ENCODE measurements around the gene SLC17A3.

The SLC17A3 gene

DNA sequence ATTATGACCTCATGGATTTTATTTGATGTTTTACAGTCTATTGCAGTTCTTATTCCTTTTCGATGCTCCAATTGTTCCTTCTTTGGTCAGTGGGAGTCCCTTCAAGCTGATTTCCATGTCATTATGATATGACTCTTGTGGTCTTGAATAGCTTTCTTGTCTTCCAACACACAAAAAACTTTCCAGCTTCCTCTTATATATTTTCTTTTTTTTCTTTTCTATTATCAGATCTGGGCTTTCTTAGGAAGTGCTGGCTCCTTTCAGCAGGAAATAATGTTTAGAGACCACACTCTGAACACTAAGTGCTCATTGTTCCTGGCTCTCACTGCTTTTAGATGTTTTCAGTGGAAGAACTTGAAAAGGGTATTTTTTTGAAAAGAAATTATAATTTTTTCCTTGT, 39.1 kb downstream of the SLC17A3 start:
- no peak for DNase-seq (ENCODE audit: low spot score)
- TF ChIP-seq, protein P1, sequence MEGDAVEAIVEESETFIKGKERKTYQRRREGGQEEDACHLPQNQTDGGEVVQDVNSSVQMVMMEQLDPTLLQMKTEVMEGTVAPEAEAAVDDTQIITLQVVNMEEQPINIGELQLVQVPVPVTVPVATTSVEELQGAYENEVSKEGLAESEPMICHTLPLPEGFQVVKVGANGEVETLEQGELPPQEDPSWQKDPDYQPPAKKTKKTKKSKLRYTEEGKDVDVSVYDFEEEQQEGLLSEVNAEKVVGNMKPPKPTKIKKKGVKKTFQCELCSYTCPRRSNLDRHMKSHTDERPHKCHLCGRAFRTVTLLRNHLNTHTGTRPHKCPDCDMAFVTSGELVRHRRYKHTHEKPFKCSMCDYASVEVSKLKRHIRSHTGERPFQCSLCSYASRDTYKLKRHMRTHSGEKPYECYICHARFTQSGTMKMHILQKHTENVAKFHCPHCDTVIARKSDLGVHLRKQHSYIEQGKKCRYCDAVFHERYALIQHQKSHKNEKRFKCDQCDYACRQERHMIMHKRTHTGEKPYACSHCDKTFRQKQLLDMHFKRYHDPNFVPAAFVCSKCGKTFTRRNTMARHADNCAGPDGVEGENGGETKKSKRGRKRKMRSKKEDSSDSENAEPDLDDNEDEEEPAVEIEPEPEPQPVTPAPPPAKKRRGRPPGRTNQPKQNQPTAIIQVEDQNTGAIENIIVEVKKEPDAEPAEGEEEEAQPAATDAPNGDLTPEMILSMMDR (IDR thresholded peaks at IDR 0.05; ENCODE audit: extremely low read depth, missing control alignments) = no peak

DNA sequence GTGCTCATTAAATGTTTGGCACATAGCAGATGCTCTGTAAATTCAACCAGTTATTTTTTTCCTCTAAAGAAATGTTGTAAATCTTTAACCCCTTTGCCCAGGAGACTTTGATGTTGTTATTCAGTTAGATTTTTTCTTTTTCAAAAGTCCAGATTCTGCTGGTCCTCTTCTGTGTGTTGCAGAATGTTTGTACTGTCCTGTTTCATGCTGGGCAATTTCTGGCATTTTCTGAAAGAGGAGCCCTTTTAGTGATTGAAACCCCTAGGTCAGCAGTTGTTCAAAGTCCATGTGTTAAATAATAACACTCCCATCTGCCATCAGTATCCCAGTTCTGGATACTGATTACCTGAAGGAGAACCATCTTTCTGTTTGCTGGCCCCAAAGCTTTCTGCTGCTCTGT, 40.9 kb downstream of the SLC17A3 start:
- TF ChIP-seq, protein P1 (IDR thresholded peaks at IDR 0.05; ENCODE audit: extremely low read depth, missing control alignments) = no peak
- no peak for DNase-seq (ENCODE audit: low spot score)

DNA sequence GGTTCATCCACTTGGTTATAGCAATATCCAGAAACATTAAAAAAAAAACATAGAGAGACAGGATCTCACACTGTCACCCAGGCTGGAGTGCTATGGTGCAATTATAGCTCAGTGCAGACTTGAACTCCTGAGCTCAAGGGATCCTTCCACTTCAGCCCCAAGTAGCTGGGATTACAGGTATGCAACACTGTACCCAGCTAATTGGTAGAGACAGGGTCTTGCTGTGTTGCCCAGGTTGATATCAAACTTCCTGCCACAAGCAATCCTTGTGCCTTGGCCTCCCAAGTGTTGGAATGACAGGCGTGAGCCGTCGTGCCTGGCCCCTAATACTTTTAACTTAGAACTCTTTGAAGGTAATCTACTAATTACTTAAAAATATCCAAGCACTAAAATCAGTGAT, 41.4 kb downstream of the SLC17A3 start:
- TF ChIP-seq, protein P1 (IDR thresholded peaks at IDR 0.05; ENCODE audit: extremely low read depth, missing control alignments) = no peak
- no peak for DNase-seq (ENCODE audit: low spot score)

DNA sequence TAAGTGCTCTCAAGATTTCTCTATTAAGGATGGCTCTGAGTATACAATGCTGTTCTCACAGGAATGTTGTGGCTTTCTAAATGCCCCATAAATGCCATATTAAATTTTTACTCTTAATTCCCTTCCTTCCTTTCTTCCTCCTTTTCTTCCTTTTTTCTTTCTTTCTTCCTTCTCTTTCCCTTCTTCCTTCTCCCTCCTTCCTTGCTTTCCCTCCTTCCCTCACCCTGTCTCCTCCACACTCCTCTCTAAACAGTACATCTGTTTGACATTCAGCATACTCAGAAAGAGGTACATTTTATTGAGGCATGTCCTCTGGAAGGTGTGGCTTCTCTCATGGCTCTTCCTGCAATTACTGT, 41.8 kb downstream of the SLC17A3 start:
- TF ChIP-seq, protein P1 (IDR thresholded peaks at IDR 0.05; ENCODE audit: extremely low read depth, missing control alignments) = no peak

DNA sequence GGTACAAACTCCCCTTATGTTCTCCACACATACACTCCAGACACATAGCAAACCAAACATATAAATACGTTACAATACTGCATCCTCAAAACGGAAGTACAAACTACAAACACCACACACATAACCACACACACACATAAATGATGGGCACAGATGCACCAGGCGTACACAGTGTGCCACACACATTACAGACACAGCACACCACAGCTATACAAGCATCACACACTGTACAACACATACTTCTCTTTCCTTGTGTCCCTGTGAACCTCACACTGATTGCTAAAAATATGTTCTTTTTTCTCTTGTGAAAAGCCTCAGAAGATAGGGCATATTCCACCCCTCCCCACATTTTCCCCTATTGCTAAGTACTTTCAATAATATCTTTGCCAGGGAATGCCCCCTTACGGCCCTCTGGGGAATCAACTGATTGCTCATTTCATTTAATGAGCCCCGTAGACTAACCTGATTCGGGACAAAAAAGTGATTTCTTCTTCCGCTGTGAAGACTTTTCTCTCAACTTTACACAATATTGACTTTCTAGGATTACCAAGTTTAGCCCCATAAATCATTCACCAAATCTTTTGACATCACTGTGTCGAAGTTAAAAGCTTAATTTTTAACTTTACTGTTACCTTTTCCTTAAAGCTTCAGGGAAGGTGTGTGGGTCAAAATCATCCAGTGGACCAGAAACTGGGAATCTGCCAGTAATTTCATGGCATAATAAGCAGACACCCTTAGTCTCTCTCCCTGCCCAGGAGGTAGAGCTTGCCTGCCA, 42.3 kb downstream of the SLC17A3 start, which contains the start of gene SLC17A1:
Gene SLC17A1, minus strand, starts transcription at position 521 of the 775 bp plus-strand sequence. CDS start 1,495 bp downstream, outside the sequence.
- DNase-seq (ENCODE audit: low spot score) = no peak
- TF ChIP-seq, protein P1 (IDR thresholded peaks at IDR 0.05; ENCODE audit: extremely low read depth, missing control alignments) = no peak

More for the DNA sequence above, 41.8 kb downstream of the SLC17A3 start:
- no peak for DNase-seq (ENCODE audit: low spot score)

DNA sequence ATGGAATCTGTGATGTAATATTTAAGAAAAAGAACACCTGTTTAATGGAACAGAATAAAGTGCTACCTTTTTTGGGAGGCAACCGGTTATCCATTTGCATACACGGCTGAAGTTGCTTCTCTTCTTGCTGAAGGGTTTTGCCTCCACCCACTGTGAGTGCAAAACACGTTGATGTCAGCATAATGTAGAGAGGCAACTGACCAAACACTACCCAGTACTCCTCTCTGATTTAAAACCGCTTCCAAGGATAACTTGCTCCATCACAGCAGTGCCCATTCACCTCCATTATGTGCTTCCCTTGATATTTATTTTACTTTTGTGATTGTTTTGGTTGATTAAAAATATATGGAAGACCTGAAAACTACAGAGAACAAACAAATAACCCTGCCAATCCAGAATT, 43.6 kb downstream of the SLC17A3 start:
- DNase-seq (ENCODE audit: low spot score) = no peak
- TF ChIP-seq, protein P1 (IDR thresholded peaks at IDR 0.05; ENCODE audit: extremely low read depth, missing control alignments) = no peak

DNA sequence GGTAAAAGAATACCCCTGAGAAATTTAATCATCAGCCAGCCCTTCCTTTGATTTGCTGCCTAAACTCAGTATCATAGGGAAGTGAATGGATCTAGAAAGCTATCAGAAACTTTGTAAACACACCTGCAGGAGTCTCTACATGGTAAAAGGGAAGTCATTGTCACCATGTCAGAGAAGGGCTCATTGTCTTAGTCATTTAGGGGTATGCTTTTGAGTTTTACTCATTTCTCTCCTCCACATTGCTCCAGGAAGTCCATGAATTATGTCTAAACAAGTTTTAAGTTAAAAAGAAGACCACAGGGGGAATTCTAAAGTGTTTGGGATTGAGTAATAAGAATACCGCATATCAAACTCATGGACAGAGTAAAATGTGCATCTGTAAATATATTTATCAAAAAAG, 44.7 kb downstream of the SLC17A3 start:
- TF ChIP-seq, protein P1 (IDR thresholded peaks at IDR 0.05; ENCODE audit: extremely low read depth, missing control alignments) = no peak

More for the DNA sequence above, 44.7 kb downstream of the SLC17A3 start:
- peak; percentile 8 for DNase-seq (ENCODE audit: low spot score)

Measured in GM20000 (cell line).